Posterior cingulate gyrus (tissue), 11 donors: ENCODE measurements around the gene CYP26A1.

ENCODE experiments used
- DNase-seq, 10 donors: peaks; one replicate each; pipeline versions ENCODE4 v3.0.0 to v3.0.0-alpha.2; 2020 to 2021; ENCODE audit warnings: mixed read lengths in 3 of 10
- intact Hi-C: fragments of 100-400 bp; cut with DNase I; formaldehyde crosslinking; loops from one replicate; pipeline ENCODE4 v1.15.1; 2023

Gene CYP26A1

GRCh38 chr10:93063977-93064660, 9.6 kb upstream of the CYP26A1 start:
- intact Hi-C loops = no loop called here
- peak in 1 of 10 donors; percentile 73 for DNase-seq

- intact Hi-C loops = no loop called here
- DNase-seq = peak in 1 of 10 donors; percentile 73
Measured at GRCh38 chr10:93064874-93065660, 8.6 kb upstream of the CYP26A1 start.

- intact Hi-C loops = no loop called here
- DNase-seq = peak in 1 of 10 donors; percentile 77
Measured at GRCh38 chr10:93065675-93066543, 7.8 kb upstream of the CYP26A1 start.

GRCh38 chr10:93066544-93066913, 7.2 kb upstream of the CYP26A1 start:
- no peak for DNase-seq

GRCh38 chr10:93067443-93068365, 6.0 kb upstream of the CYP26A1 start:
- intact Hi-C loops = no loop called here
- DNase-seq = no peak

More at GRCh38 chr10:93066544-93066913, 7.2 kb upstream of the CYP26A1 start:
- intact Hi-C loops = no loop called here

GRCh38 chr10:93068411-93069244, 5.1 kb upstream of the CYP26A1 start:
- intact Hi-C loops = no loop called here
- peak in 4 of 10 donors; percentile 32 to 89 (median 82) for DNase-seq

- intact Hi-C loops = no loop called here
- DNase-seq = no peak
Measured at GRCh38 chr10:93069245-93069561, 4.5 kb upstream of the CYP26A1 start.

GRCh38 chr10:93070378-93071176, 3.1 kb upstream of the CYP26A1 start:
- intact Hi-C loops = no loop called here
- peak in 1 of 10 donors; percentile 66 for DNase-seq

- intact Hi-C loops = no loop called here
- peak in 1 of 10 donors; percentile 36 for DNase-seq
Measured at GRCh38 chr10:93071177-93071472, 2.6 kb upstream of the CYP26A1 start.

GRCh38 chr10:93071674-93072224, 1.9 kb upstream of the CYP26A1 start:
- DNase-seq = peak in 3 of 10 donors; percentile 8 to 85 (median 83)
- intact Hi-C loops = no loop called here

- intact Hi-C loops = no loop called here
- no peak for DNase-seq
Measured at GRCh38 chr10:93072225-93072712, 1.4 kb upstream of the CYP26A1 start.

GRCh38 chr10:93072713-93073538, 767 bp upstream of the CYP26A1 start:
- intact Hi-C loops = no loop called here
- peak in 2 of 10 donors; percentile 59 to 70 for DNase-seq

GRCh38 chr10:93074147-93074596, 479 bp downstream of the CYP26A1 start:
- peak in 2 of 10 donors; percentile 8 to 70 for DNase-seq
- intact Hi-C loops = no loop called here

GRCh38 chr10:93074597-93075368, 1.1 kb downstream of the CYP26A1 start:
- peak in 2 of 10 donors; percentile 7 to 76 for DNase-seq
- intact Hi-C loops = no loop called here

- no peak for DNase-seq
- intact Hi-C loops = no loop called here
Measured at GRCh38 chr10:93075369-93076221, 1.9 kb downstream of the CYP26A1 start.
